Measurements from ENCODE around the gene ANKRD55.
"Not testable (repeated sequence)": the region's sequence is repeated elsewhere in the genome, so short reads cannot be mapped to it uniquely, and the experiment has no call there.

ANKRD55 gene

GRCh38 chr5:56142614-56143372 lies 90.3 kb downstream of the ANKRD55 start:
- DNase-seq = no peak

GRCh38 chr5:56142233-56142613 lies 90.9 kb downstream of the ANKRD55 start:
- no peak for DNase-seq

GRCh38 chr5:56140073-56140472 lies 93.1 kb downstream of the ANKRD55 start:
- no peak for DNase-seq

- DNase-seq = no peak
Measured at GRCh38 chr5:56130664-56131063, 102.5 kb downstream of the ANKRD55 start.

GRCh38 chr5:56129288-56129687 lies 103.8 kb downstream of the ANKRD55 start:
- no peak for DNase-seq

GRCh38 chr5:56128113-56128512 lies 105.0 kb downstream of the ANKRD55 start:
- no peak for DNase-seq

- DNase-seq = no peak
Measured at GRCh38 chr5:56126487-56127179, 106.5 kb downstream of the ANKRD55 start.

GRCh38 chr5:56123531-56124243 lies 109.4 kb downstream of the ANKRD55 start:
- no peak for DNase-seq

- not testable (repeated sequence) for DNase-seq
Measured at GRCh38 chr5:56122360-56122985, 110.7 kb downstream of the ANKRD55 start.

GRCh38 chr5:56119050-56119449 lies 114.1 kb downstream of the ANKRD55 start:
- no peak for DNase-seq

GRCh38 chr5:56116599-56117141 lies 116.5 kb downstream of the ANKRD55 start:
- DNase-seq = no peak

GRCh38 chr5:56115589-56115988 lies 117.5 kb downstream of the ANKRD55 start:
- DNase-seq = no peak

GRCh38 chr5:56112526-56113121 lies 120.5 kb downstream of the ANKRD55 start:
- DNase-seq = no peak

GRCh38 chr5:56111404-56111781 lies 121.7 kb downstream of the ANKRD55 start:
- no peak for DNase-seq

GRCh38 chr5:56110646-56111403 lies 122.3 kb downstream of the ANKRD55 start:
- DNase-seq = no peak

GRCh38 chr5:56108246-56108645 lies 124.9 kb downstream of the ANKRD55 start:
- no peak for DNase-seq

- DNase-seq = no peak
Measured at GRCh38 chr5:56106837-56107236, 126.3 kb downstream of the ANKRD55 start.

GRCh38 chr5:56105511-56106291 lies 127.4 kb downstream of the ANKRD55 start:
- DNase-seq = no peak

- DNase-seq = no peak
Measured at GRCh38 chr5:56102889-56103288, 130.2 kb downstream of the ANKRD55 start.

GRCh38 chr5:56102207-56102606 lies 130.9 kb downstream of the ANKRD55 start:
- DNase-seq = not testable (repeated sequence)

GRCh38 chr5:56101180-56101579 lies 131.9 kb downstream of the ANKRD55 start:
- DNase-seq = no peak

Data from NCI-H510A treated with DMSO at 0.1 percent for 48 hours (cell line).